ENCODE measurements around the gene XPR1.

Gene XPR1

DNA sequence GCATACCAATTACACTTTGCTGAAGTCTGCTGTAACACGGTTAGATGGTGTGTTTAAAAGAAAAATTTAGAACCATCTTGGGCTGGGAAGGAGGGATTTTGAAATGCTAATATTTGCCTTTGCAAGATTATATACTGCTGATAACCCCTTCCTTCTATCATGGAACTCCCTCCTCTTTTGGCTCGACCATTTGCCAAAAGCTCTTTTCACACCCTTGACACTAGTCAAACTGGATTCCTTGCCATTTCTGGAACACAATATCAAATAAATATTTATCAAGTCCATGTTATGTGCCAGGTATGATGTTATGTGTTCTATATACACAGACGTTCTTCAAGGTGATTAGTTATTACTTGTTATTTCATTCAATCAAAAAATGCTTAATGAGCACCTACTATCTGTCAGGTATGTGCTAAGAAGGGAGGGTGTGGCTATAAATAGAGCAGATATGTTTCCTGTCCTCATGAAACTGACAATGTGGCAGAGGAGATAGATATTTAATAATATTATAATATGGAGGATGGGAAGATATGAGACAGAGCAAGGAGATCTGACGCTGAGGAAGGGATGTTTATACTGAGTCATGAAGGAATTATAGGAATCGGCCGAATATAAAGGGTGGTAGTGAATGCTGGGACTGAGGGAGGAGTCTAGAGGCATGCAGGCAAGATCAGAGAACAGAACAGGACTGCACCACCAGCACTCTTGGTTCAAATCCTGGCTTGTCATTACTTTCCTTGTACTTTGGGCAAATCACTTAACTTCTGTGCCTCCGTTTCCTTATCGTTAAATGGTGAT lies 16.1 kb upstream of the XPR1 start:
- DNase-seq (ENCODE audit: low read depth, low spot score): no peak

DNA sequence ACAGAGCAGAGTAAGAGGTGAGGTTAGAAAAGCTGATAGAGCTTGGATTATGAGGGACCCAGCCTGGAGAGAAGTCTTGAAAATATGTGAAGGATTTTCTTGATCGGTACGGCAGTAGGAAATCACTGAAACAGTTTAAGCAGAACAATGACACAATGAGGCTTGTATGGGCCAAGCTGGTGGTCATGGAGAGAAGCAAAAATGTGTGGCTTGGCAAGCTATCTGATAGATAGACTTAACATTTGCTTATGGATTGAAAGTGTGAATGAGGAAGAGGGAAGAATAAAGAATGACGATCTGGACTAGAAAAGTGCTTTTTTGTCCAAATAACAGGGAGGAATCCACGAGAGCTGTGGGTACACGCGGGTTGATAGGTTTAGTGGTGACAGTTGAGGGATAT lies 15.4 kb upstream of the XPR1 start:
- DNase-seq (ENCODE audit: low read depth, low spot score): no peak

DNA sequence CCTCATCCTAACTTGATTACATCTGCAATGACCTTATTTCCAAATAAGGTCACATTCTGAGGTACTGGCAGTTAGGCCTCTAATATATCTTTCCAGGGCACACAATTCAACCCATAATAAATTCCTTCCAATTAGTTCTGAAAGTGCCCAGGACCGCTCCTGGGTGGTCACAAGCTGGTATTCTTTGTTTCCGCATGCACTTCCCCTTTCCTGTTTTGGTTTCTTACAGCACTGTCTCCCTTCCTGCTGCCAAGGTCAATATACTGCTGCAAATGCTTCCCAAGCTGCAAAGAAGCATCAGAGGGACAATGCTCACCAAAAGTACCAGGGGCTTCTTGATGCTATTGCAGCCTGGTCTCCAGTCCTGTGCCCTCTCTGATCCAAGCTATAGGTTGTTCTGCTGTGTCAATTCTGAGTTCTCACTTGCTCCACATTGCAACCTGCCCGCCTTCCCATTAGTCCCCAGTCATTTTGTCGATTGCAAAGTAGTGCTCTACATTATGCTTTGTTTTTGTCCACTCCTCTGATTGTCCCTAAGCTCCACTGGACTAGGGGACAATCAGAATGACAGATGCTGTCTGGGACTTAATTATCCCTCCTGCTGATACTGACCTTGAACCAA lies 13.9 kb upstream of the XPR1 start:
- DNase-seq (ENCODE audit: low read depth, low spot score): no peak

DNA sequence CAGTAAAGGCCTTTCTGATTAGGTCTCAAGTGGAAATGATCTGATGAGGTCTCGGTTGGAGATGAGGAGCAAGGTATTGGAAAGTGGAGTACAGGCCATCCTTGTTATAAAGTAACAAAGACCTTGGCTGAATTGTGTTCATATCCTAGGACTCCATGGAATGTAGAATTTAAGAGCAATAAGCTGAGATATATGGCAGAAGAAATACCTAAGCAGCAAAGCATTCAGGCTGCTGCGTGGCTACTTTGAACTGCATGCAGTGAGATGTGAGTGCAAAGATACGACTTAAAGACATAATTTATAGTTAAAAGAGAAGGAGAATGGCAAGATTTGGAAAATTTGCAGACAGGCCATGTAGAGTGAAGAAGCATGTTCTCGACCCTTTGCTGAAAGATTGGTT lies 11.2 kb upstream of the XPR1 start:
- no peak for DNase-seq (ENCODE audit: low read depth, low spot score)

DNA sequence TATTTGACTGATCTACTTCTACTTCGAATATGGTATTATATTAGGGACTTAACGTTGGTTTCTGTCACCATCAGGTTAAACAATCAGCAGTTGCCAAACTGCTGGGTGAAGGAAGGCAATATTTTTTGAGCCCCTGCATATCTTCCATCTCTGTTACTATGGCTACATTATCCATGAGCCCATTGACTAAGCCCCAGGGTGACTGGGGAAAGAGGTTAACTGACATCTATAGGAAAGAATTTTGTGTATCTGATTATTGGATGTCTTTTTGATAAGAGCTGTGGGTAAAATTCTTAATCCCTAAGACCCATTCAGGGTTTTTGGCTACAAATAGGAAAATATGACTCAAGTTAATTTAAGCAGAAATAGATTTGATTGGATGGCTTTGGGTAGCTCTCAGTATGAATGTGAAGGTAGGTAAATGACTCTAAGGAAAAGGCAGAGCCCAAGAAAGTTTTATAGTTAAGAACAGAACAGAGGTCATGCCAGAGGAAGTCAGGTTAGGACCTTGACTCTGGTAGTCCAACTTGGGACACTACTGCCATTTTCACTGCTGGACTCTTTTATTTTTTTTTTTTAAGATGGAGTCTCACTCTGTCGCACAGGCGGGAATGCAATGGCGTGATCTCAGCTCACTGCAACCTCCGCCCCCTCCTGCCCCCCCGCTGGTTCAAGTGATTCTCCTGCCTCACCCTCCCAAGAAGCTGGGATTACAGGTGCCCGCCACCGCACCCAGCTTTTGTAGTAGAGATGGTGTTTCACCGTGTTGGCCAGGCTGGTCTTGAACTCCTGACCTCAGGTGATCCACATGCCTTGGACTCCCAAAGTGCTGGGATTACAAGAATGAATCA lies 8.9 kb upstream of the XPR1 start:
- no peak for DNase-seq (ENCODE audit: low read depth, low spot score)

DNA sequence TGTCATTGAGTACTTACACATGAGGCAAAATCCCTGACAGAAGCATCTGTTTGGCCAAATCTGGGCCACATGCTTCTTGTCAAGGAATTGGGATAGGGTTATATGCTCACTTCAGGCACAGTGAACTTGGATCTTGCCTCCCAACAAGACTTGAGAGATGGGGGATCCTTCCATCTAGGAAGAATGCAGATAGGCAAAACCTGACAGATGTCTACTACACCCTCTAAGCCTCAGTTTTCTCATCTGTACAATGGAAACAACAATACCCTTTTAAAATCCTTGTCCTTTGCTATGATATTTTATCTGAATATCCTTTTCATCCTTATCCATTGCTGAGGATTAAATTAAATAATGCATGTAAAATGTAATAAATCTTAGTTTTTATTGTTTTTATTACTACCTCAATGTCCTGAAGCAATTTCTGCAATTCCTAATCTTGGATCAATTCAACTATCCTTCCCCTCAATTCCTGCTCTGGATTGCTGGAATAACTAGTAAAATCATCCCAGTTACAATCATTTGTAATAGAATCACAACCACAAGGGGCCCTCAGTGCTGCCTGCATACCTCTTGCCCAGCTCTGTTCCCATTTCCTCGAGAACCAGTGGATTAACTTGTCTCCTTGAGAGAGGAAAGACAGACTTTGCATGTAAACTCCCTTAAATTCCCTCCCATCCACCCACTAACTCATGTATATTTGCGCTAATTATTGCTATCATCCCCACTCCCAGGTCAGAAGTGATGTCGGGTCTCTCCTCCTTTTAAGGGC lies 8.1 kb upstream of the XPR1 start:
- no peak for DNase-seq (ENCODE audit: low read depth, low spot score)

DNA sequence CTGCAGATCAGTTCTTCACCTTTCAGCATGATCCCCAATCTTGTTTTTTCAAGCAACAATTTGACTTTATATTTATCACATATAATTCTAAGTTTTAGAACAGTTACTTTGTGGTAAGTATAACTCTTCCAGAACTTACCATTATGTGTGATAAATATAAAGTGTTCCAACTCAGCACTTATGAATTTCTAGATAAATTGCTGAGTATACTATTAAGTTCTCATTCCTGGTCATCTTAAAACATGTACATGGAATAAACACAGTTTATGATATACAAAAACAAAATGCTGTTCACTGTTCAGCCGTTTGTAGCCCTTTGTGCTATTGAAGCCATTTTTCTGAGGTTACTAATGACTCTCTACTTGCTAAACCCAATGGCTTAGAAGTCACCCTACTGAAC lies 5.1 kb upstream of the XPR1 start:
- DNase-seq (ENCODE audit: low read depth, low spot score): no peak

DNA sequence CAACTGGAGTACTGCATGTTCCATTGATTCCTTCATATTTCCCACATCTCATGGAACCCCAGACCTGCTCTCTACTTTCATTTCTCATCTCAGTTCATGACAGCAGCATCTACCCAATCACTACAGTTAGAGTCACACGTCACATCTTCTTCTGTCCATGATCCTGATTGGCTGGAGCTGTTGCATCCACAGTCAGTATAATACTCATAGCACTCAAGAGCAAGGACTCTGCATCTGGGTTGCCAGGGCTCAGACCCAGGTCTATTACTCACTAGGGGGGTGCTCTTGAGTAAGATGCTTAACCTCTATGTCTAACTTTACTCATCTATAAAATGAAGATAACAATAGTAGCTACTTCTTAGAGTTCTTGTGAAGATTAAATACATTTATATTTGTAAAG lies 4.4 kb upstream of the XPR1 start:
- DNase-seq (ENCODE audit: low read depth, low spot score): no peak

DNA sequence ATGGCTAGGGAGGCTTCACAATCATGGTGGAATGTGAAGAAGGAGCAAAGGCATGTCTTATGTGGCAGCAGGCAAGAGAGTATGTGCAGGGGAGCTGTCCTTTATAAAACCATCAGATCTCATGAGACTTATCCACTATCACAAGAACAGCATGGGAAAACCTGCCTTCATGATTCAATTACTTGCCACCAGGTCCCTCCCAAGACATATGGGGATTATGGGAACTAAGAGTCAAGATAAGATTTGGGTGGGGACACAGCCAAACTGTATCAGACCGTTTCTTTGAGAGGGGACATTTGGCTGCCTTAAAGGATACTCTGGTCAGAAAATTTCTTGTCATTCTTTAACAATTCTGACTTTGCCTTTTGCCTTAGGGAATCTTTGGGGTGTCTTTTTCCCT lies 3.2 kb upstream of the XPR1 start:
- no peak for DNase-seq (ENCODE audit: low read depth, low spot score)

DNA sequence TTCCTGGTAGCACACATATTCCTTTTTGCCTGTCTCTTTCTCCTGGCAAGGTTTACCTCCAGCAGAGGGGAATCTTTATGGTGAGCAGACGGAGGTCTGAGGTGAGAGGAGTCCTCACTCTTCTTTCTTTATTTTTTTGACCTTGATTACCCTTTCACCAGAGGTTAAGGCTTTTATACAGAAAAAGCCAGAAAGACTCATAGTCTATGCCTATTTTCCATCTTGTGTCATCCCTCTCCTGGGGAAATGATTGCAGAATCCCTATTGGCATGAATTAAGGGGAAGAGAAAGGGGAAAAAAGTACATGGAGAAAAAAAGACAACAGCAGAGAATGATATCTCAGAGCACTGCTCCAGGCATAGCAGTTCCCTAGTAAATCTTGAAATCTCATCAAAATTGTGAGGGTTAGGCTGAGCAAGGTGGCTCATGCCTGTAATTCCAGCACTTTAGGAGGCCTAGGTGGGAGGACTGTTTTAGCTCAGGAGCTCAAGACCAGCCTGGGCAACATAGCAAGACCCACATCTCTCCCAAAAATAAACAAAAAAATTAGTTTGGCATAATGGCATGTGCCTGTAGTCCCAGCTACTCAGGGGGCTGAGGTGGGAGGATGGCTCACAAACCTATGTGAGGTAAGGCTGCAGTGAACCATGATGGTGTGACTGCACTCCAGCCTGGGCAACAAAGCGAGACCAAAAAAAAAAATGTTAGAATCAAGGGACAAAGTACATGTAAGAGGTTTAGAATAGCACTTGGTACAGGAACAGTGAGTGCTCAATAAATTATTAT lies 1.2 kb upstream of the XPR1 start:
- no peak for DNase-seq (ENCODE audit: low read depth, low spot score)

DNA sequence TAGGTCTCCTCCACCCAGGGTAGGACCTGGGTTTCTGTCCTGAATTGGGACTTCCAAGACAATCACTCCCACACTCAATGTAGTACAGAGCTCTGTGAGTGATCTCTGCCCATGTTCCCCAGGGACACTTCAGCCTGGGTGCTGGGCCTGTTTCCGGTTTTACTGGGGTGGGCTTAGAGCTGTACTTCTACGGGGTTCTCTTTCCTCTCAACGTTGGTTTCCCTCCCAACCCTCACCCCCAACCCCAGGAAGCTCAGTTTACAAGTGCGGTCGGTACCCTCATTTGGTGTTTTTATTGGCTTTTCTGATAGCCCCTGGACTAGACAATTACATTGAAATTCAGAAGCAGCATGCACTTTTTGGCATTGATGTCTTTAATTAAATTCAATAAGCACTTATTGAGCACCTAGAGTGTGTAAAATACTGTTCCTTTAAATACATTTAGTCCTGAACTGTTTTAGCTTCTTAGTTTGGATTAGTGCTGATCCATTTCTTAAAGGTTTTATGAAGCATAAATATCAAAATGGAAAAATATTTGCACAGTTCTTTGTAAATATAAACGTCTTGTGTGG lies 542 bp upstream of the XPR1 start:
- no peak for DNase-seq (ENCODE audit: low read depth, low spot score)

DNA sequence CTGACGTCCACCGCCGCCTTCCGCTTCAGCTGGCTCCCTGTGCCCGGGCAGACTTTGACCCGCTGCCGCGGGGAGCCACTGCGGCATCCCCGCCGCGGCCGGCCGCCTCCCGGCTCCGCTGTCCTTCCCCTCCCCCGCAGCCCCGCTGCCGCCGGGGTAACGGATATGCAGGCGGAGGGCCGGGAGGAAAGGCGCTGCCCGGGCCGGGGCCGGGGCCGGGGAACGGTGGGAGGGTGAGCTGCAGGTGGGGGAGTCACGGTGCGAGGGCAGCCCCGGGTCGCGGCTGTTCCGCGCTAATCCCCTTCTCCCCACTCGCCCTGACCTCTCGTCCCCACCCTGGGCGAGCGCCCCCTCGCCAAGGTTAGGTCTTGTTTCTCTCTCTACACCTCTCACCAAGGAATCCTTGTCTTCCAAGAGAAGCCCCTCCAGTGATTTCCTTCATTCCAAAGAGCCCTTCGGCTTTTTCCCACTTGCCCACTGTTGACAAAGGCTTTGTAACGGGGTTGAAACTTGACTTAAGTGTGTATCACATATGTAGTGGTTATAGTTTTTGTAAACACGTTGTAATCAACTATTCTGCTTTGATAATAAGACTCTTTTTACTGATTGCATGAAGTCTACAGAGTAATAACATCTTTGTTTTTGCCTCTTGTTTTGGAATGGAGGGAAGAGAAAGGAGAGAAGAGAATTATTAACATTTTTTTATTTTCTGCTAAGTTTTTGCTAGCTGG lies 669 bp downstream of the XPR1 start:
- DNase-seq (ENCODE audit: low read depth, low spot score): no peak

DNA sequence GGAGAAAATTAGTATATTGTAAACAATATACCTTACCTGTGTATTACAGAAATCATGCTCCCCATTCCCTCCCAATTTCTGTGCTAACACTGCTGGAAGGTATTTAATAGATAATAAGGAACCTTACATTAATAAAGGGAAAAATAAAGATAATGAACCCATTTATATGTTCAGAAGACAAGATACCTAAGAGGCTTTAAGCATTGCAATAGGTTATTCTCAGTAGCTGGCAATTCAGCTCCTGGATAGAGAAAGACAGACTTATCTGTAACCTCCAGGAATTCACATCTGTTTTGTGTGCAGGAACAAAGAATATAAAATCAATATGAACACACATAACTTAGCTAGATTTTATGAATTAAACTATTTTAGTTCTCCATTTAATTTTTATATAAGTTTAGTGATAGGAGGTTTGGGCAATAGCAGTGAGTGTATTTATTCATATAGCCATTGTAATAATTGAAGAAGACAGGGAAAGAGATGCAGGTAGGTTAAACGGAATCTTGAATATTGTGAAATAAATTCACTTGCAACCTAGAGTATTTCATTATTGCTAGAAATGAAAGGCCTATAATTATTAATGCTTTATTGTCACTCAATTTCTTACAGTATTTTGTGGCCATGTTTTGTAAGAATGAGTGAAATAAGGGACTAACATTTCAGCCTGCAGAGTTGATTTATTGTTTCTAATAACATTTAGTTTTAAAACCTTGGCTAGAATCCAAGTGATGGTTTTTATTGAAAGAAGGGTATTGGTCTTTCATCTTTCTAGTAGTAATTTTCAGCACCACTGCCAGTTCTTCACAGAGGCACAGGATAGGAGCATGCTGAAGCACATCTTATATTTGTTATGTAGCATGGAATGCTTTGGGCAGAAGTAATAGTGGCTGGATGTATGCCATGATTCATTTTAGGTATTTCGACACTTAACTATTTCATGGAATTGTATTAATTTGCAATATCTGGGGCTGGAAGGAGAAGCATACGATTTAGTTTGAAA lies 1.5 kb downstream of the XPR1 start:
- no peak for DNase-seq (ENCODE audit: low read depth, low spot score)

DNA sequence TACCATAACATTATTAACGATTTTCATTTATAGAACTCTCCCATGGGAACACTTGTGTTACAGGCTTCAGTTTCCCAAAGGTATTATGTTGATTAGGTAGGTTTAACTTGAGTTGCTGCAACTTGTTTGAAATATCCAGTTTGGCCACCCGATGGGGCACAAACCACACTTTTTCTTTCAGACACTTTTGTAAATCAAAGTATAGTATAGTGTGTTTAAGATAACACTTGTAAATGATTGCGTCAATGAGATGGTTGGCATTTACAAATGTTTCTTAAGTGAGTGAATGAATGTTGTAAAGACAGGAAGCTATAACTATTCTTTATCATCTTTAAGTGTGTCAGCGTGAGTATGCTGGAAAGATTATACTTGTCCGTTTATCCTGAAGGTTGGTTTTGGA lies 4.3 kb downstream of the XPR1 start:
- DNase-seq (ENCODE audit: low read depth, low spot score): no peak

DNA sequence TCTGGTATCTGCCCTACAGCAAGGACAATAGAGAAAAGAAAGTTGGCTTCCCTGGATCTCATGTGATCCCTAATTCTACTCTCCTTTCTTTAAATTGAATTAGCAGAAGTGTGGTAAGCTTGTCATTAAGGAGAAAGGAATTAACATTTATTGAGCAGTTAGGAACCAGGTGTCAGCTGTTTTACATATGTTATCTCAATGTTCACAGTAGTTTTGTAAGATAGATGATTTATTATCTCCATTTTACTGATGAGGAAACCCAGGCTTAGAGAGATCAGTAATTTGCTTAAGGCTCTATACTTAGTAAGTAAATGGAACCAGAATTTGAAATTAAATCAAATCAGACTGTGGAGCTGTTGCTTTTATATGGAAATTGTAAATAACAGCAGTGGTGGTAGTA lies 8.0 kb downstream of the XPR1 start:
- no peak for DNase-seq (ENCODE audit: low read depth, low spot score)

DNA sequence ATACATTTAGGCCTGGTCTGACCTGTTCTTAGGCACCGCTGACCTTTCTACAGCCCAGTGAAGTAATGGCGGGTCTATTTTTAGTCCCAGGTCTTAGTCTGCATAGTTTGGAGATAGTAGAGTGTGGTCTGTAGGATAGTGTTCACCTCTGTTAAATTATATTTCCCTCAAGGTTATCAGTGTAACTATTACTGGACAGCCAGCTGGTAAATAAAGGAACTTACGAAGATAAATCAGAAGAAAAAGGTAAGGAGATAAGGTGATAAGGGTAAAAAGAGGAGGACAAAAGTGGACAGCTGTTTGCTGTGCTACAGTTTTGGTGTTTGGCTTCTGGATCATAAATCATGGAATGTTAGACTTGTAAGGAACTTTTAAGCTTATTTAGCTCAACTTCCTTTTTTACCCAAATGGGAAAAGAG lies 8.7 kb downstream of the XPR1 start:
- DNase-seq (ENCODE audit: low read depth, low spot score): no peak

DNA sequence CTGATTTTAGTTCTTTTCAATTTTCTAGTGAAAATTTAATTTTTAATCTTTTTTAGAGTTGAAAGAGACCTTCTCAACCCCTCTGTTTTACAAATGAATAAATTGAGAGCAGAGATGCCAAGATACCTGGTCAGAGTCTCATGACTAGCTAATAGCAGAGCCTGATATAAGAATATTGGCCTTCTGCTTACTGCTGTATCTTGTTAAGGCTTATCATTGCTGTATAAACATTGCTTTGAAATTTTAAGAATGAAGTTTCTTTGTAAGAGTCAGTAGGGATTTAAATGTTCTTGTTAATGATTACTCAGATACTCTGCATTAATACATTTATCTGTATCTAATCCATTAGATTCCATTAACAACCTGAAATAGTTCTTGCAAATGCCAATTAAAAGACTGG lies 9.8 kb downstream of the XPR1 start:
- DNase-seq (ENCODE audit: low read depth, low spot score): no peak

DNA sequence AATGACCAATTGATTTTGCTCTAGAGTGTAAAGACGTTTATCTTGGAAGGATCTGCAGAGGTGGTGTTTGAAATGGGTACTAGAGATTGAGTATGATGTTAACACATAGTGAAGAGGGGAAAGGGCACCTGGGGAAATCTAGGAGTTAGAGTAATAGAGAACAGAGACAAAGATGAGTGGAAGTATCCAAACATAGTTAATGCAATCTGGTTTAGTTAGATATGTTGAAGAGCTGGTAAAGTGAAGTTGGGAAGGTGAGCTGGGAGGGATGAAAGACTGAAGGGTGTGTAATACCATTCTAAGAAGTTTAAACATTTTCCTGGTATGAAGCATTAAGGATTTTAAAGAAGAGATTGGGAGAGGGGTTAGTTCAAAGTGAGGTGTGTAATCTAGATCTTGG lies 11.0 kb downstream of the XPR1 start:
- DNase-seq (ENCODE audit: low read depth, low spot score): no peak

DNA sequence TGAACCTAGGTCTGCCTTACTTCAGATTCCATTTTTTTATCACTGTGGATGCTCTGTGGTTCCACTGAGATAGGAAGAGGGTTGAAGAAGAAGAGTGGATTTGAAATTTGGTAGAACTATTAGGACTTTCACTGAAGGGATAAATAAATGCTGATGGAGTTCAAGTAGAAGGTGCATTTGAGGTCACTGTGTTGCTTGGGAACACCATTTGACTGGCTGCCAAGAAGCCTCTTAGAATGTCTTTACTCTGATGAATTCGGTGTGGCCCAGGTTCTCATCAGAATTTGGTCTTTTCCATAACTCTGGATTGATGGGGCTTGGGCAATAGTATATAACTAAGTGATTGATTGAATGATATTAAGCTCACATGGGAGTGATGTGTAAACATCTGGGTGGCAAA lies 11.9 kb downstream of the XPR1 start:
- DNase-seq (ENCODE audit: low read depth, low spot score): no peak

Measured in iPS DF 19.7 (cell line).